ENCODE data around the gene MAGI1. TPM values are rescaled to one million over a fixed set of nuclear protein-coding genes. Genes with fewer than 3 reads are reported as not detected.

The MAGI1 gene
- polyA plus RNA-seq, 1 of the 3 experiments (the other 2 are of a cell fraction) = 10.3 TPM

- no peaks in the 10 kb centered on the region; the same call in 1 of the 2 replicates for H4K20me1 ChIP-seq (ENCODE audit: insufficient read depth)
- TF ChIP-seq REST (IDR thresholded peaks at IDR 0.05; ENCODE audit: low read depth, low read length) = no peak
- TF ChIP-seq FOSL2 (IDR thresholded peaks at IDR 0.05; ENCODE audit: borderline replicate concordance, low read depth) = no peak
- no peak for TF ChIP-seq IRF3 (IDR thresholded peaks at IDR 0.05; ENCODE audit: low read depth, low read length)
- TF ChIP-seq SMC3 (IDR thresholded peaks at IDR 0.05; ENCODE audit: low read depth, low read length) = no peak
- no peak for TF ChIP-seq TCF12 (IDR thresholded peaks at IDR 0.05)
- TF ChIP-seq PBX3 (IDR thresholded peaks at IDR 0.05) = no peak
- TF ChIP-seq USF1 (IDR thresholded peaks at IDR 0.05; ENCODE audit: borderline replicate concordance, low read depth) = no peak
- TF ChIP-seq NRF1 (IDR thresholded peaks at IDR 0.05; ENCODE audit: low read depth, low read length) = no peak
- no peak for TF ChIP-seq RCOR1 (IDR thresholded peaks at IDR 0.05; ENCODE audit: low read length)
- TF ChIP-seq JUND (IDR thresholded peaks at IDR 0.05) = no peak
- no peak for TF ChIP-seq TEAD4 (IDR thresholded peaks at IDR 0.05; ENCODE audit: borderline replicate concordance, insufficient read depth)
- TF ChIP-seq ZBTB33 (IDR thresholded peaks at IDR 0.05; ENCODE audit: borderline replicate concordance, low read depth) = no peak
- TF ChIP-seq EP300 (IDR thresholded peaks at IDR 0.05; ENCODE audit: borderline replicate concordance in 1 of 2, low read depth in 1 of 2, low read length in 1 of 2) = no peak
- TF ChIP-seq CHD2 (IDR thresholded peaks at IDR 0.05; ENCODE audit: low read length, partially characterized antibody) = no peak
- TF ChIP-seq FOXJ3 (CRISPR knock-in tag; IDR thresholded peaks at IDR 0.05) = no peak
- TF ChIP-seq MAX (IDR thresholded peaks at IDR 0.05; ENCODE audit: low read depth) = no peak
- no peak for TF ChIP-seq GATA2 (CRISPR knock-in tag; IDR thresholded peaks at IDR 0.05)
- TF ChIP-seq NFIC (IDR thresholded peaks at IDR 0.05; ENCODE audit: borderline replicate concordance) = no peak
- TF ChIP-seq RAD21 (IDR thresholded peaks at IDR 0.05; ENCODE audit: low read length) = no peak
- no peak overlapping the region for H3K4me3 ChIP-seq (ENCODE audit: low read depth in 2 of 2, low read length in 1 of 2)
- H3K79me2 ChIP-seq (ENCODE audit: insufficient read depth) = peaks cover 20% of the 10 kb centered on the region; the same call in 1 of the 2 replicates
- no peak overlapping the region for H3K9ac ChIP-seq
- no peaks in the 10 kb centered on the region for H3K9me2 ChIP-seq
- no peak overlapping the region for H3K27ac ChIP-seq (ENCODE audit: low read depth in 2 of 2, low read length in 1 of 2)
- H3F3A ChIP-seq (replicated peaks; ENCODE audit: insufficient read depth) = no peaks in the 10 kb centered on the region
- H2AFZ ChIP-seq (ENCODE audit: low read depth) = no peak overlapping the region
- H3K27me3 ChIP-seq (ENCODE audit: insufficient read depth) = no peaks in the 10 kb centered on the region
- ChIA-PET CTCF (interaction anchor here (1.2 to 2.1 kb wide), 4 partner anchors 11 to 173 kb away, joined by 4 to 9 read pairs (median 5); no protein-coding TSS in a partner anchor), POLR2A (no interaction called here)
- WGBS (ENCODE audit: low lambda C conversion rate) = 94% methylated on average over 1 of the region's 1 CpG
- no peaks in the 10 kb centered on the region for H3K9me3 ChIP-seq
- no peaks in the 10 kb centered on the region for H3K36me3 ChIP-seq (replicated peaks in 1 of 2; ENCODE audit: control insufficient read depth in 1 of 2, insufficient read depth in 2 of 2, low read length in 1 of 2)
- H3K4me1 ChIP-seq (ENCODE audit: control insufficient read depth in 1 of 2, insufficient read depth in 2 of 2, low read depth in 1 of 2, low read length in 1 of 2) = peaks cover 10 to 20% of the 10 kb centered on the region in 2 experiments
- no peak overlapping the region for H3K4me2 ChIP-seq
- no peak for DNase-seq
Observed at GRCh38 chr3:65558826-65559225, 479.9 kb downstream of the MAGI1 start.

Measured in SK-N-SH (cell line).